ENCODE results near the gene PDGFD.

DNA sequence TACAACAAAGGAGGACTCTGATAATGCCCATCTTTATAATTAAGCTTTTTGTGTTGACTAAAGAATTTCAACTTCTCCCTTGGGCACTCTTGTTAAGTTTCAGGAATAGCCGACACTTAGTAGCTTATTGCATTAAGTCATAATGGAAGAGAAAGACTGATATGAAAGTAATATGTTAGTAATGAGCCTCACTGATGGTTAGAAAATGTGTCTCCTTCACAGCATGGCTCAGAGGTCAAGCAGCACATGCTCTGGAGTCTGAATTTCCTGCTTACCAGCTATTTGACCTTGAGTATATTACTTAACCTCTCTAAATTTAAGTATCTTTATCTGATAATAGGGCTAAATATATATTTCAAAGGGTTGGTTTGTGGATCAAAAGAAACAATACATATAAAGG is 39.0 kb downstream of the PDGFD start:
- TF ChIP-seq CTCF (IDR thresholded peaks at IDR 0.05) (no peak), EP300 (IDR thresholded peaks at IDR 0.05) (no peak), POLR2A (IDR thresholded peaks at IDR 0.05) (no peak)

Measured in tibial nerve (tissue), 4 donors.